SU-DHL-6 (cell line): ENCODE results near the gene FRMD4B.

Experiments
- H2AFZ ChIP-seq: fragments of 200-600 bp; sonication (generic); 2 replicates; pipeline ENCODE4 v1.6.1; 2014; ENCODE audit warnings: low read depth, mild to moderate bottlenecking, moderate library complexity, mixed read lengths, antibody characterized with exemption, low read length; ENCODE audit not compliant: severe bottlenecking
- H3F3A ChIP-seq: fragments of 200-600 bp; shearing (Covaris generic); 2 replicates; pipeline ENCODE4 v1.6.0; 2016; ENCODE audit warnings: antibody characterized with exemption, mild to moderate bottlenecking; ENCODE audit not compliant: insufficient read depth
- H3K27ac ChIP-seq: fragments of 200-600 bp; sonication (generic); 2 replicates; pipeline ENCODE4 v1.5.1; 2016; ENCODE audit warnings: low read depth, mild to moderate bottlenecking, low read length, moderate library complexity, mixed read lengths
- H3K27me3 ChIP-seq: fragments of 200-600 bp; sonication (generic), shearing (Covaris generic); 2 replicates; pipeline ENCODE4 v1.6.0; 2014; ENCODE audit warnings: mild to moderate bottlenecking, low read length
- H3K36me3 ChIP-seq: fragments of 200-600 bp; sonication (generic); 2 replicates; pipeline ENCODE4 v1.6.1; 2014; ENCODE audit warnings: mild to moderate bottlenecking, low read length, mixed read lengths
- H3K4me2 ChIP-seq: fragments of 300-600, 200-600 bp; shearing (Covaris generic), sonication (generic); 2 replicates; pipeline ENCODE4 v1.6.0; 2014; ENCODE audit warnings: low read length, low read depth, mild to moderate bottlenecking; ENCODE audit not compliant: poor library complexity, severe bottlenecking
- H3K4me3 ChIP-seq: fragments of 200-600 bp; sonication (generic); 2 replicates; pipeline ENCODE4 v1.5.1; 2014; ENCODE audit warnings: antibody characterized with exemption, low read length, mild to moderate bottlenecking, mixed read lengths; ENCODE audit not compliant: insufficient read depth, poor library complexity, severe bottlenecking
- H3K79me2 ChIP-seq: fragments of 200-600 bp; sonication (generic); 2 replicates; pipeline ENCODE4 v1.6.1; 2014; ENCODE audit warnings: mild to moderate bottlenecking, low read length, moderate library complexity; ENCODE audit not compliant: insufficient read depth
- H3K9ac ChIP-seq: fragments of 200-600 bp; sonication (generic); 2 replicates; pipeline ENCODE4 v1.7.0; 2014; ENCODE audit warnings: mild to moderate bottlenecking, low read length
- H3K9me2 ChIP-seq: fragments of 200-600 bp; sonication (generic); replicated peaks from 2 replicates; pipeline ENCODE4 v1.6.1; 2014; ENCODE audit warnings: low read length; ENCODE audit not compliant: insufficient read depth
- H3K9me3 ChIP-seq: fragments of 200-600 bp; sonication (generic); 2 replicates; pipeline ENCODE4 v1.6.1; 2014; ENCODE audit warnings: low read length, mixed read lengths; ENCODE audit not compliant: insufficient read depth
- H4K20me1 ChIP-seq: fragments of 200-600 bp; sonication (generic); 2 replicates; pipeline ENCODE4 v1.6.1; 2014; ENCODE audit warnings: low read depth, mild to moderate bottlenecking, antibody characterized with exemption, low read length, moderate library complexity, mixed read lengths
- EZH2phosphoT487 ChIP-seq: fragments of 200-600 bp; sonication (generic), shearing (Covaris generic); conservative IDR thresholded peaks from 2 replicates; pipeline ENCODE4 v1.6.1; 2018; ENCODE audit warnings: mild to moderate bottlenecking, antibody characterized with exemption, low read length, moderate library complexity, mixed read lengths
- TF ChIP-seq, protein P1 (sequence below): fragments of 200-600 bp; sonication (generic); IDR thresholded peaks from one replicate; pipeline ENCODE4 v1.5.1; 2017; ENCODE audit warnings: antibody characterized with exemption, mild to moderate bottlenecking, low read length, moderate library complexity; ENCODE audit not compliant: insufficient read depth, poor library complexity, severe bottlenecking

Gene FRMD4B

DNA sequence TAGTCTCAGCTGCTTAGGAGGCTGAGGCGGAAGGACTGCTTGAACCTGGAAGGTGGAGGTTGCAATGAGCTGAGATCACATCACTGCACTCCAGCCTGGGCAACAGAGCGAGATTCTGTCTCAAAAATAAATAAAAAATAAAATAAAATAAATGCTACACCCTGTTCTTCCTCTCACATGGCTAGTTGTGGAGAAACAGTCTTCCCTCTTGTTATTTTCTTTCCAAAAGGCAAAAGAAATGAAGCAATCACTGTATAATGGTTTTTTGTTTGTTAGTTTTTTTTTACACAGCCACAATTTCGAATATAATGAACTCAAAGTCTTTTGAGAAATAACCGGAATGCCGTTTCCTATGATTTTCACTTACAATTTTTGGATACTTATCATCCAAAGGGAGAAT, 4.9 kb upstream of the FRMD4B start:
- Histone ChIP-seq H3K4me3 (no peak overlapping the region), H3K9me2 (no peaks in the 10 kb centered on the region), H3K9ac (no peak overlapping the region), H3K79me2 (no peaks in the 10 kb centered on the region), H3K36me3 (no peaks in the 10 kb centered on the region), H3K27me3 (no peaks in the 10 kb centered on the region), H3K4me2 (no peak overlapping the region), H3K27ac (no peak overlapping the region), H3K9me3 (no peaks in the 10 kb centered on the region), H4K20me1 (no peaks in the 10 kb centered on the region), H3F3A (no peaks in the 10 kb centered on the region), H2AFZ (no peak overlapping the region)
- TF ChIP-seq, protein P1, sequence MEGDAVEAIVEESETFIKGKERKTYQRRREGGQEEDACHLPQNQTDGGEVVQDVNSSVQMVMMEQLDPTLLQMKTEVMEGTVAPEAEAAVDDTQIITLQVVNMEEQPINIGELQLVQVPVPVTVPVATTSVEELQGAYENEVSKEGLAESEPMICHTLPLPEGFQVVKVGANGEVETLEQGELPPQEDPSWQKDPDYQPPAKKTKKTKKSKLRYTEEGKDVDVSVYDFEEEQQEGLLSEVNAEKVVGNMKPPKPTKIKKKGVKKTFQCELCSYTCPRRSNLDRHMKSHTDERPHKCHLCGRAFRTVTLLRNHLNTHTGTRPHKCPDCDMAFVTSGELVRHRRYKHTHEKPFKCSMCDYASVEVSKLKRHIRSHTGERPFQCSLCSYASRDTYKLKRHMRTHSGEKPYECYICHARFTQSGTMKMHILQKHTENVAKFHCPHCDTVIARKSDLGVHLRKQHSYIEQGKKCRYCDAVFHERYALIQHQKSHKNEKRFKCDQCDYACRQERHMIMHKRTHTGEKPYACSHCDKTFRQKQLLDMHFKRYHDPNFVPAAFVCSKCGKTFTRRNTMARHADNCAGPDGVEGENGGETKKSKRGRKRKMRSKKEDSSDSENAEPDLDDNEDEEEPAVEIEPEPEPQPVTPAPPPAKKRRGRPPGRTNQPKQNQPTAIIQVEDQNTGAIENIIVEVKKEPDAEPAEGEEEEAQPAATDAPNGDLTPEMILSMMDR, result no peak
- no peak for TF ChIP-seq EZH2phosphoT487

DNA sequence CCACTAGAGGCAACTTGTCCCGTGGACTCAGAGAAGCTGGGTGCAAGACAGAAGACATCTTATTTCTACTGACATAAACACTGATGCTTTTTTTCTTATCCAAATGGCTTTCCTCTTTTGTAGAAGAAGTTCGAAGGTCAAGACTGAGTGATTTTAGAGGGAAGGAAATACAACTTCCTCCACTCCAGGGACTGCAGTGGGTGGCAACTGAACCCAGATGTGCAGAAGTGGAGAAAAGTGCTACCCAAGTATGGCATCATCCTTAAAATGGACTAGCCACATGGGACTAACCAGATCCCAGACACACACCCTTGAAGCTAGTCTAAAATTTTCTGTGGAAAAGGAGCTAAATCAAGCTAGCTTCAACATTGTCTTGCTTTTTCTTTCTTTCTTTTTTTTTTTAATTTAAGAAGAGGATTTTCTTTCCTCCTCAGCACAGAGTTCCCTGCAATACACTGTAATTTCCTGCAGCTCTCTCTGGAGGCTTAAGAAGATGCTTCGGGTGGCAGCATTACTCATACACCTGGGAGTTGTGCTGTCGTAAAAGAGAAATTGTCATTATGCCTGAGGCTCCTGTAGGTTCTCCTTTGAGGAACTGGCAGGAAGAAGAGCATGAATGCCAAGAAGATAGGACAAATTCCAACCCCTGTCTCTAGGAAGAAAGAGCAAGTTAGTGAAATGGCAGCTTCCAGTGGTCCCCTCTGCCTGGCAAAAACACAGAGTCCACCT, 3.8 kb upstream of the FRMD4B start:
- H4K20me1 ChIP-seq, result no peaks in the 10 kb centered on the region
- H3K27ac ChIP-seq, result no peak overlapping the region
- H3K27me3 ChIP-seq, result no peaks in the 10 kb centered on the region
- no peaks in the 10 kb centered on the region for H3K79me2 ChIP-seq
- no peaks in the 10 kb centered on the region for H3K9me3 ChIP-seq
- no peak overlapping the region for H3K4me2 ChIP-seq
- no peaks in the 10 kb centered on the region for H3F3A ChIP-seq
- no peaks in the 10 kb centered on the region for H3K9me2 ChIP-seq
- H3K9ac ChIP-seq, result no peak overlapping the region
- H2AFZ ChIP-seq, result no peak overlapping the region
- H3K36me3 ChIP-seq, result no peaks in the 10 kb centered on the region
- no peak overlapping the region for H3K4me3 ChIP-seq
- no peak for TF ChIP-seq EZH2phosphoT487
- TF ChIP-seq, protein P1, result no peak

DNA sequence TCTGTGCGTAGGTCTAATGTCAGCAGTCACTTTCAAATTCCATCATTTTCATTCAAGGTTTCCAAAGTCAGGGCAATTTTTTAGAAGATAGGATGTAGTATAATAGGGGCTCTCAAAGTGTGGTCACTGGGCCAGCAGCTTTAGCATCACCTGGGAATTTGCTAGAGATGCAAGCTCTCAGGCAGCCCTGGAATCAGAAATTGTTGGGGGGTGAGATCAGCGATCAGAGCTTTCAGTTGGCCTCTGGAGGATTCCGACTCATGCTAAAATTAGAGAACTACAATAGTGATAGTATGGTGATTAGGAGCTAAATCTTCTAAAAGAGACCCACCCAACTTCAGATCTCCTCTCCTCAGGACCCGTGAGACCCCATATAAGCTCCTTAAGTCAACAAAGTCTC, 2.4 kb upstream of the FRMD4B start:
- H3K4me2 ChIP-seq, result no peak overlapping the region
- H3K79me2 ChIP-seq, result no peaks in the 10 kb centered on the region
- no peak overlapping the region for H3K27ac ChIP-seq
- no peak overlapping the region for H3K9ac ChIP-seq
- H3K36me3 ChIP-seq, result no peaks in the 10 kb centered on the region
- no peaks in the 10 kb centered on the region for H3F3A ChIP-seq
- no peaks in the 10 kb centered on the region for H3K9me2 ChIP-seq
- no peak overlapping the region for H3K4me3 ChIP-seq
- no peaks in the 10 kb centered on the region for H3K27me3 ChIP-seq
- no peaks in the 10 kb centered on the region for H4K20me1 ChIP-seq
- H2AFZ ChIP-seq, result no peak overlapping the region
- H3K9me3 ChIP-seq, result no peaks in the 10 kb centered on the region
- no peak for TF ChIP-seq EZH2phosphoT487
- TF ChIP-seq, protein P1, result no peak
